OCI-LY3 (cell line): ENCODE data around the gene TRPT1.
A peak's percentile ranks its signal among the peaks of the same experiment; 100 is the strongest.
"Not testable (repeated sequence)": the region's sequence is repeated elsewhere in the genome, so short reads cannot be mapped to it uniquely, and the experiment has no call there.

Experiments
- H2AFZ ChIP-seq: fragments of 200-600, 300-600 bp; shearing (Covaris generic); 2 replicates; pipeline ENCODE4 v1.6.0; 2014; ENCODE audit warnings: antibody characterized with exemption, low read depth, low read length
- H3K27ac ChIP-seq: fragments of 200-600, 300-600 bp; sonication (generic); 2 replicates; pipeline ENCODE4 v1.5.1; 2014; ENCODE audit warnings: mild to moderate bottlenecking, low read length, moderate library complexity, mixed read lengths
- H3K27me3 ChIP-seq: fragments of 200-600, 300-600 bp; sonication (generic); 2 replicates; pipeline ENCODE4 v1.6.1; 2014; ENCODE audit warnings: low read depth, low read length, mixed read lengths
- H3K36me3 ChIP-seq: fragments of 200-600, 300-600 bp; sonication (generic); replicated peaks from 2 replicates; pipeline ENCODE3; 2014; ENCODE audit warnings: low read depth, low read length, mixed read lengths
- H3K4me1 ChIP-seq: fragments of 300-600, 200-600 bp; sonication (generic); 2 replicates; pipeline ENCODE4 v1.6.1; 2014; ENCODE audit warnings: low read length, mixed read lengths
- H3K4me2 ChIP-seq: fragments of 200-600, 300-600 bp; sonication (generic); 2 replicates; pipeline ENCODE4 v1.6.1; 2014; ENCODE audit warnings: low read length, mixed read lengths
- H3K4me3 ChIP-seq: fragments of 300-600, 200-600 bp; sonication (generic); 2 replicates; pipeline ENCODE4 v1.5.1; 2014; ENCODE audit warnings: antibody characterized with exemption, mild to moderate bottlenecking, low read length, moderate library complexity
- H3K79me2 ChIP-seq: fragments of 300-600, 200-600 bp; shearing (Covaris generic); 2 replicates; pipeline ENCODE4 v1.6.1; 2014; ENCODE audit warnings: mild to moderate bottlenecking, low read length, mixed read lengths
- H3K9ac ChIP-seq: fragments of 300-600, 200-600 bp; shearing (Covaris generic); 2 replicates; pipeline ENCODE4 v1.6.0; 2014; ENCODE audit warnings: mild to moderate bottlenecking, low read length, moderate library complexity
- H3K9me3 ChIP-seq: fragments of 200-600, 300-600 bp; shearing (Covaris generic); 2 replicates; pipeline ENCODE4 v1.6.1; 2014; ENCODE audit warnings: low read length, mixed read lengths; ENCODE audit not compliant: insufficient read depth
- H4K20me1 ChIP-seq: fragments of 200-600, 300-600 bp; sonication (generic); 2 replicates; pipeline ENCODE4 v1.6.1; 2016; ENCODE audit warnings: low read length, mixed read lengths; ENCODE audit not compliant: insufficient read depth
- EZH2phosphoT487 ChIP-seq: fragments of 200-600 bp; shearing (Covaris generic); IDR thresholded peaks from 2 replicates; pipeline ENCODE4 v1.6.1; 2018; ENCODE audit warnings: antibody characterized with exemption, mixed run types, low read depth
- TF ChIP-seq, protein P1 (sequence below): fragments of 200-600, 300-600 bp; sonication (generic); IDR thresholded peaks from 2 replicates; pipeline ENCODE4 v1.5.1; 2014; ENCODE audit warnings: antibody characterized with exemption, low read length, low read depth

Gene TRPT1

DNA sequence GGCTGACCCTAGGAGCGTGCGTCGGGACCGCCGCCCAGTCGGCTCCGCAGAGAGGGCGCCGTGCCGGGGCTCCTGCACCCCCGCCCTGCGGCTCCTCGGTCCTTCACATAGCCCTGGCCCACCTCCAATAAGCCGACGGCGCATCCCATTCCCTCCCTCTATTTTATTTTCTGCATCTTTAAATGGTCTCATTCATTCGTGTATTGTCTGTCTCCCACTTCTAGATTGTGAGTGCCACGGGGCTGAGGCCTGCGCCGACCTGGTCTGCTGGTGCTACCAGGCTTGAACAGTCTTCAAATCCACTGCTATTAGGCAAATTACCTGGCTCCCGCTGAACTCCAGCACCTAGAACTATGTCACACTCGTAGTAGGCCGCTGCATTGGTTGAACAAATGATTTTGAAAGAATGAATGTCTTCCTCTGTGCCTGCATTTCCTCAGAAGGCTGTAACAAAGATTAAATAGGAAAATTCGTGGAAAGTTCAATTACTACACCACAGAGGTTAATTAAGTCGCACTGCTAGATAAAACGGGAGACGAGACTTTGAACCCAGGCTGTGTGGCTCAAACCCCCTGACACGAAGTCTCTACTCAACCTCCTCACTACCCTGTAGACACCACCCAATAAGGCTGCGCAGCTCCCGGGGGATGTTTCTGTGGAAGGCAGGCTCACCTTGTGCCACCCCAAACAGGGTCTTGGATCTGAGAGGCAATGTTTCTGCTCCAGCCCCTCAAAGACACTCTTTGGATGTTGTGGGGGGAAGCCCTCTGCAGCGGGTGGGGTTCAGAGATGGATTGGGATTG, 21.9 kb upstream of the TRPT1 start:
- Histone ChIP-seq H3K27ac (peak overlapping the region; percentile 78), H2AFZ (peak overlapping the region; percentile 66)

DNA sequence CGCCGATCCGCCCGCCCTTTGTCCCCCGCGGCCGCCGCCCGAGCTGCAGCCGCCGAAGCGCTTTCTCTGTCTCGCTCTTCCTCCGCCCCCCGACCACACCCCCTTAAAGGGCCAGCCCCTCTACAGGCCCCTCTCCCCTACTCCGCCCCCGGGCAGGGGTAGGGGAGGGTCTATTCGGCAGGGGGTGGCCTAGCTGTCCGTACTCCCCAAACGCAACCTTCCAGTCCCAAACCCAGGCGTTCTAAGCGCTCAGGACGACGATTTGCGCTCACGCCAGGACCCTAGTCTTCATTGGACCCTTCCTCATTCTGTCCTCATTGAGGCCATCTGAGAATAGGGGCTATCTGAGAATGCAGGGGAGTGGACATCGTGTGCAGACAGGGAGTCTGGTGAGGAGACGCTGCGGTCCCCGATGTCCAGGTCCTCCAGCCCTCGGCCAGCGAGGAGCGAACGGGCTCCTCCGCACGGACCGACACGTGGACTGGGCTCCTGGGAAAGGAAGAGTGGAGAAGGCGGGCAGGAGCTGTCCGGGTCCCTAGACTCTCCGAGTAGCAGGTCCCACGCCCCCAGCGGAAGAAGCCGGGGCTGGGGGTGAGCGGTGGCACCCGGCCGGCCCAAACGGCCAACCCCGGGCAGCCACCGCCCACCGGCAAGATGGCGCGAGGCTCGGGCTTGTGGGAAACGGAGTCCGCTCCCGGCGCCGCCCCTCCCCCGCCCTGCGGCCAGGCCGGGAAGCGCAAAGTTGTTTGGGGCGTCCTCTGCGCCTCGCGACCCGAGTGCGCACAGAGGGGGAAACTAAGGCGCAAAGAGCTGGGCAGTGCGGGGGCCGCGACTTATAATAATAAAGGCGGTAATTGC, 21.1 kb upstream of the TRPT1 start, which contains the start of gene PPP1R14B:
PPP1R14B (minus strand) TSS at position 73 of the 858 bp plus-strand sequence. CDS start 270 bp downstream, outside the sequence.
- Histone ChIP-seq H3K27me3 (no peaks in the 10 kb centered on the region), H3K9me3 (no peaks in the 10 kb centered on the region), H3K27ac (peak within 1 kb of the TSS; percentile 78), H3K4me1 (peaks cover 39% of the 10 kb centered on the region), H3K36me3 (peaks cover 19% of the 10 kb centered on the region), H2AFZ (peak within 1 kb of the TSS; percentile 66), H4K20me1 (0 out of 2 replicates have a peak, but pooled peaks cover 3% of the 10 kb centered on the region), H3K4me2 (peak within 1 kb of the TSS; percentile 98), H3K79me2 (peaks cover 55% of the 10 kb centered on the region), H3K9ac (peak within 1 kb of the TSS; percentile 100), H3K4me3 (peak within 1 kb of the TSS; percentile 97)
- TF ChIP-seq, protein P1, sequence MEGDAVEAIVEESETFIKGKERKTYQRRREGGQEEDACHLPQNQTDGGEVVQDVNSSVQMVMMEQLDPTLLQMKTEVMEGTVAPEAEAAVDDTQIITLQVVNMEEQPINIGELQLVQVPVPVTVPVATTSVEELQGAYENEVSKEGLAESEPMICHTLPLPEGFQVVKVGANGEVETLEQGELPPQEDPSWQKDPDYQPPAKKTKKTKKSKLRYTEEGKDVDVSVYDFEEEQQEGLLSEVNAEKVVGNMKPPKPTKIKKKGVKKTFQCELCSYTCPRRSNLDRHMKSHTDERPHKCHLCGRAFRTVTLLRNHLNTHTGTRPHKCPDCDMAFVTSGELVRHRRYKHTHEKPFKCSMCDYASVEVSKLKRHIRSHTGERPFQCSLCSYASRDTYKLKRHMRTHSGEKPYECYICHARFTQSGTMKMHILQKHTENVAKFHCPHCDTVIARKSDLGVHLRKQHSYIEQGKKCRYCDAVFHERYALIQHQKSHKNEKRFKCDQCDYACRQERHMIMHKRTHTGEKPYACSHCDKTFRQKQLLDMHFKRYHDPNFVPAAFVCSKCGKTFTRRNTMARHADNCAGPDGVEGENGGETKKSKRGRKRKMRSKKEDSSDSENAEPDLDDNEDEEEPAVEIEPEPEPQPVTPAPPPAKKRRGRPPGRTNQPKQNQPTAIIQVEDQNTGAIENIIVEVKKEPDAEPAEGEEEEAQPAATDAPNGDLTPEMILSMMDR, result no peak
- no peak for TF ChIP-seq EZH2phosphoT487

More for the DNA sequence above, 21.9 kb upstream of the TRPT1 start:
- H4K20me1 ChIP-seq, result peaks cover 5% of the 10 kb centered on the region; the same call in 1 of the 2 replicates
- peak overlapping the region; percentile 89 for H3K4me3 ChIP-seq
- H3K27me3 ChIP-seq, result no peaks in the 10 kb centered on the region
- H3K4me2 ChIP-seq, result peak overlapping the region; percentile 98
- peaks cover 55% of the 10 kb centered on the region for H3K79me2 ChIP-seq
- TF ChIP-seq, protein P1, result no peak
- no peak for TF ChIP-seq EZH2phosphoT487
- peak overlapping the region; percentile 90 for H3K9ac ChIP-seq
- H3K36me3 ChIP-seq, result peaks cover 14% of the 10 kb centered on the region
- peaks cover 37% of the 10 kb centered on the region for H3K4me1 ChIP-seq
- no peaks in the 10 kb centered on the region for H3K9me3 ChIP-seq

DNA sequence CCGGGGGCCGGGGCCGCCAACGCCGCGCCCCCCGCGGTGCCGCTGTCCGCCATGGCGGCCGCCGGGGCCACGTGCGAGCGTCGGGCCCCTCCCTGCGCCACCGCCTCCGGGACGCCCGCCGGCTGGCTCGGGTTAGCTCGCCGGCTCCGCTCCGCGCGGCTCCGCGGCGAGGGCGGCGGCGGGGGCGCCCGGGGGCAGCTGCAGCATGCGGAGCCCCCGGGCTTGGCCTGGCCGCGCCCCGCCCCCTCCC, 20.6 kb upstream of the TRPT1 start:
- H2AFZ ChIP-seq, H4K20me1 ChIP-seq, H3K9me3 ChIP-seq, H3K27me3 ChIP-seq: not testable (repeated sequence)
- peak overlapping the region; percentile 97 for H3K4me3 ChIP-seq
- peaks cover 19% of the 10 kb centered on the region for H3K36me3 ChIP-seq
- peaks cover 55% of the 10 kb centered on the region for H3K79me2 ChIP-seq
- H3K4me1 ChIP-seq, result peaks cover 39% of the 10 kb centered on the region
- peak overlapping the region; percentile 100; the same call in 1 of the 2 replicates for H3K9ac ChIP-seq
- peak overlapping the region; percentile 87; the same call in 1 of the 2 replicates for H3K4me2 ChIP-seq
- H3K27ac ChIP-seq, result peak overlapping the region; percentile 78; the same call in 1 of the 2 replicates

DNA sequence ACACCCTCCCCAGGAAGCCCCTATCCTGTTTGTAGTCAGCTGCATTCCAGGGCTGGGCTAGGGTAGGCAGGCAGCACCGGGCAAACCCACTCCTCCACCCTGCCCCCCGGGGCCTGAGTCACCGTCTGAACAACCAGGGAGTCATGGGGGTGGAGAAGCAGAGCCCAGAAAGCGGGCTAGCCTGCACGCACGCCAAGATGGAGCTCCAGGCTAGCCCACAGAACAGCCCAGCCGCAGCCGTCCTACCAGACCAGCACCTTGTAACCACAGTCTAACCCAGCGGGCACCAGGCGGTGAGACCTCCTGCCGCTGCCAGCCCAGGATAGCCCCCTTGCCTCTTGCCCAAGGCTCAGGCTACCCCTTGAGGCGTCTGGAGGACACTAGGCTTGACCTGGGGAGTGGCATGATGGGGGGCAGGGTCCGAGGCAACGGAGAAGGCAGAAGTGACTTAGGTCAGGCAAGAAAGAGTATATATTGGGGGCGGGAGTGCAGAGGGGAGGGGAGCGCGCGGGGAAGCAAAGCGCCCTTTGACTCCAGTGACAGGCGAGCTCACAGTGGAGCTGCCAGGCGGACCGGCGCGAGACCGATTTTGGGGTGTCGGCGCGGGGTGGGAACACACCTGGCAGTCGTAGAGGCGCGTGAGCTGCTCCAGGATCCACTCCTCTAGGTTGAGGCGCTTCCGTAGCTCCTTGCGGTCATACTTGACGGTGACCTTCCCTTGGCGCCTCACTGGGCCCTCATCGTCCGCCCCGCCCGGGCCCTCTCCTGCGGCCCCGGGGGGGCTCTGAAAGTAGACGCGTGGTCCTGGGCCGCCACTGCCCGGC, 20.0 kb upstream of the TRPT1 start:
- Histone ChIP-seq H3K36me3 (peaks cover 19% of the 10 kb centered on the region), H4K20me1 (0 out of 2 replicates have a peak, but pooled peaks cover 3% of the 10 kb centered on the region), H3K27me3 (no peaks in the 10 kb centered on the region), H3K27ac (peak overlapping the region; percentile 78), H3K4me2 (peak overlapping the region; percentile 87), H3K4me1 (peaks cover 39% of the 10 kb centered on the region), H3K4me3 (peak overlapping the region; percentile 97), H3K9me3 (no peaks in the 10 kb centered on the region), H3K79me2 (peaks cover 55% of the 10 kb centered on the region), H2AFZ (no peak overlapping the region), H3K9ac (peak overlapping the region; percentile 100)
- TF ChIP-seq, protein P1, result no peak
- TF ChIP-seq EZH2phosphoT487, result no peak
